ENCODE measurements around the gene STK10.
A peak's percentile ranks its signal among the peaks of the same experiment; 100 is the strongest.

DNA sequence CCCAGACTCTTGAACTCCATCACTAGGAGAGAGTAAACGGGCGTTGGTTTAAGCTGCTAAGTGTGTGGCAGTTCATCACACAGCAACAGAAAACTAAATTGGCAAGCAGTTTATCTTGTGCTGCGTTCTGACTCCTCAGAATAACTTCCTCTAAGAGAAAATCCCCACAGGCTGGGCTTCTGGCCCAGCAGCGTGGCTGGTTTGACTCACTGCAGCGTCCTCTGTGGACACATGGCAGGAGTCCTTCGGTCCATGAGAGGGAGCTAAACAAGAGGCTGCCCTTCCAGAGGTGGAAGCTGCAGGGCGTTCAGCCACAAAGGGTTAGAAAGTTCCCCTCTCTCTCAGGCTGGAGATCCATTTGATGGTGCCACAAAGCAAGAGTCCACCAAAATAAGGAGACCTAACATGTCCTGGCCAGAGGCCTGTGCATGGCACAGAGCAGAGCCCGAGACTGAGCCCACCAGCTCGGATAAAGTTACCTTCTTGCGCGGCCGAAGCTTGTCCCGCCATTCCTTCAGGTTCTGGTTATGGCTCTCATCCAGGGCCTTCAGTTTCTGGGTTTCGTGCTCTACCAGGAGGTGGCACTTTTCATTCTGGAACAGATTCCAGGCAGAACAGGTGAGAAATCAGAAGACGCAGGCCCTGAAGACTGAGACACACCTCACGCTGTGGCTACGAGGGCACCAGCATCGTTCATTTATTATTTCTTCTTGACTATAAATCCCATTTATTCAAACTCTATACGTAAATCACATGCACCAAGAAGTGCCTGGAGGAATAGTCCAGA is 135.4 kb downstream of the STK10 start:
- TF ChIP-seq, protein P1, sequence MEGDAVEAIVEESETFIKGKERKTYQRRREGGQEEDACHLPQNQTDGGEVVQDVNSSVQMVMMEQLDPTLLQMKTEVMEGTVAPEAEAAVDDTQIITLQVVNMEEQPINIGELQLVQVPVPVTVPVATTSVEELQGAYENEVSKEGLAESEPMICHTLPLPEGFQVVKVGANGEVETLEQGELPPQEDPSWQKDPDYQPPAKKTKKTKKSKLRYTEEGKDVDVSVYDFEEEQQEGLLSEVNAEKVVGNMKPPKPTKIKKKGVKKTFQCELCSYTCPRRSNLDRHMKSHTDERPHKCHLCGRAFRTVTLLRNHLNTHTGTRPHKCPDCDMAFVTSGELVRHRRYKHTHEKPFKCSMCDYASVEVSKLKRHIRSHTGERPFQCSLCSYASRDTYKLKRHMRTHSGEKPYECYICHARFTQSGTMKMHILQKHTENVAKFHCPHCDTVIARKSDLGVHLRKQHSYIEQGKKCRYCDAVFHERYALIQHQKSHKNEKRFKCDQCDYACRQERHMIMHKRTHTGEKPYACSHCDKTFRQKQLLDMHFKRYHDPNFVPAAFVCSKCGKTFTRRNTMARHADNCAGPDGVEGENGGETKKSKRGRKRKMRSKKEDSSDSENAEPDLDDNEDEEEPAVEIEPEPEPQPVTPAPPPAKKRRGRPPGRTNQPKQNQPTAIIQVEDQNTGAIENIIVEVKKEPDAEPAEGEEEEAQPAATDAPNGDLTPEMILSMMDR (IDR thresholded peaks at IDR 0.05; ENCODE audit: insufficient read depth, low read depth, low read length), result peak; percentile 18
- TF ChIP-seq EZH2 (IDR thresholded peaks at IDR 0.05; ENCODE audit: insufficient read depth, low read length), result no peak
